ENCODE data around the gene PRSS57. TPM values are rescaled to one million over a fixed set of nuclear protein-coding genes. Genes with fewer than 3 reads are reported as not detected.
"Not testable (repeated sequence)": the region's sequence is repeated elsewhere in the genome, so short reads cannot be mapped to it uniquely, and the experiment has no call there.

Gene PRSS57
- total and polyA plus RNA-seq, 5 donors = not detected

- Histone ChIP-seq H3K9me3 (ENCODE audit: control insufficient read depth, low read length) (no peaks in the 10 kb centered on the region), H3K4me3 (ENCODE audit: low read length) (peak within 1 kb of the TSS; percentile 100), H3K27me3 (ENCODE audit: control insufficient read depth, insufficient read depth) (no peaks in the 10 kb centered on the region), H3K4me1 (ENCODE audit: control insufficient read depth, insufficient read depth, low read length) (peaks cover 2% of the 10 kb centered on the region), H3K27ac (ENCODE audit: low read length) (peak within 1 kb of the TSS; percentile 82)
- ATAC-seq (peak; percentile 9 to 19), DNase-seq (peak; percentile 59 to 84 (median 83))
- intact Hi-C loops (cut with DNase I) = no loop called here
- WGBS = 6% methylated on average over 77 of the region's 93 CpGs
These were observed 13.2 kb upstream of the PRSS57 start, which contains the start of gene PALM for GRCh38 chr19:708154-709143. Gene PALM (plus strand): TSS chr19:708935. CDS start chr19:709147, 212 bp downstream.

DNA sequence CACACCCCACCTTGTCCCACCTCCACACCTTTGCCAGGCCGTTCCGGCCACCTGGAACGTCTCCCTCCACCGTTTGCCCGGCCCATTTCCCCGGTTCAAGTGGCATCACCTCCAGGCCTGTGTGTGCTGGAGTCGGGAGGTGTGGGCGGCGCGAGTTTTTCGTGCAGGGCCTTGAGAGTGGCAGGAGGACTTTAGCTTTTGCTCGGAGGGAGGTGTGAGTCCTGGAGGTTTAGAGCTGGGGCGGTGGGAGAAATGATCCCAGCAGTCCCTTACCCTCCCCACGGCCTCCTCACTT lies 9.1 kb upstream of the PRSS57 start:
- H3K27me3 ChIP-seq (ENCODE audit: control insufficient read depth, insufficient read depth) = no peaks in the 10 kb centered on the region
- DNase-seq (no peak), ATAC-seq (no peak)
- H3K4me3 ChIP-seq (ENCODE audit: low read length) = no peak overlapping the region
- peaks cover 2% of the 10 kb centered on the region for H3K4me1 ChIP-seq (ENCODE audit: control insufficient read depth, insufficient read depth, low read length)
- H3K27ac ChIP-seq (ENCODE audit: low read length) = no peak overlapping the region
- WGBS = 32% methylated on average over 14 of the region's 14 CpGs
- no peaks in the 10 kb centered on the region for H3K9me3 ChIP-seq (ENCODE audit: control insufficient read depth, low read length)
- intact Hi-C loops (cut with DNase I) = no loop called here

DNA sequence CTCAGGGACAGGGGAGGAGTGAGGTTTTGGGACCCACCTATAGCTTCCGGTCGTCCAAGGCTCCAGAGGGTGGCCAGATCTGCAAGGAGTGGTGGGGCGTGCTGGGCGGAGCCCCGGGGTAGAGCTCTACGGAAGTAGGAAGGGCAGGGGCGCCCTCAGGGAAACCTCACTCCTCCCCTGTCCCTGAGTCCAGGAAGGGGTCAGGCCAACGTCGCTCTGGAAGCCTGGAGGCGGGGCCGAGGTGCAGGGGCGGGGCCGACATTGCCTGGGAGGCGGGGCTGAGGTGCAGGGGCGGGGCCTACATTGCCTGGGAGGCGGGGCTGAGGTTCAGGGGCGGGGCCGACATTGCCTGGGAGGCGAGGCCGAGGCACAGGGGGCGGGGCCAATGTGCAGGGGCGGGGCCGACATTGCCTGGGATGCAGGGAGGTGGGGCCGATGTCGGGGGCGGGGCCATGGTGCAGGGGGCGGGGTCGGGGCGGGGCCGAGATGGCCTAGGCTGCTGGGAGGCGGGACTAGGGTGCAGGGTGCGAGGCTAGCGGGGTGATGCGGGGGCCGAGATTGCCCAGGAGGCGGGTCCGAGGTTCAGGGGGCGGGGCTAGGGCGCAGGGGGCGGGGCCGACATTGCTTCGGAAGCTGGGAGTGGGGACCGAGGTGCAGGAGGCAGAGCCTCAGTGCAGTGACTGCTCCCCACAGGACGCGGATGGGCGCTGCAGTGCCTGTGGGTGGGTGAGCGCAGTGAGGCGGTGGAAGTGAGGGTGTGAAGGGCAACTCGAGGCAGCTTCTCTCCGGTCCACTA lies 8.6 kb upstream of the PRSS57 start:
- DNase-seq (peak; percentile 91 to 97 (median 95)), ATAC-seq (peak; percentile 91 to 92)
- Histone ChIP-seq H3K27ac (ENCODE audit: low read length) (peak overlapping the region; percentile 8), H3K4me1 (ENCODE audit: control insufficient read depth, insufficient read depth, low read length) (peaks cover 2% of the 10 kb centered on the region), H3K27me3 (ENCODE audit: control insufficient read depth, insufficient read depth) (no peaks in the 10 kb centered on the region), H3K4me3 (ENCODE audit: low read length) (peak overlapping the region; percentile 19), H3K9me3 (ENCODE audit: control insufficient read depth, low read length) (no peaks in the 10 kb centered on the region)
- WGBS = 5% methylated on average over 50 of the region's 50 CpGs
- intact Hi-C loops (cut with DNase I) = no loop called here

GRCh38 chr19:703329-703650 lies 8.0 kb upstream of the PRSS57 start:
- 42% methylated on average over 4 of the region's 4 CpGs for WGBS
- intact Hi-C loops (cut with DNase I) = no loop called here
- Histone ChIP-seq H3K4me3 (ENCODE audit: low read length) (peak overlapping the region; percentile 19), H3K9me3 (ENCODE audit: control insufficient read depth, low read length) (no peaks in the 10 kb centered on the region), H3K27me3 (ENCODE audit: control insufficient read depth, insufficient read depth) (no peaks in the 10 kb centered on the region), H3K4me1 (ENCODE audit: control insufficient read depth, insufficient read depth, low read length) (peaks cover 2% of the 10 kb centered on the region), H3K27ac (ENCODE audit: low read length) (peak overlapping the region; percentile 8)
- ATAC-seq (no peak), DNase-seq (no peak)

DNA sequence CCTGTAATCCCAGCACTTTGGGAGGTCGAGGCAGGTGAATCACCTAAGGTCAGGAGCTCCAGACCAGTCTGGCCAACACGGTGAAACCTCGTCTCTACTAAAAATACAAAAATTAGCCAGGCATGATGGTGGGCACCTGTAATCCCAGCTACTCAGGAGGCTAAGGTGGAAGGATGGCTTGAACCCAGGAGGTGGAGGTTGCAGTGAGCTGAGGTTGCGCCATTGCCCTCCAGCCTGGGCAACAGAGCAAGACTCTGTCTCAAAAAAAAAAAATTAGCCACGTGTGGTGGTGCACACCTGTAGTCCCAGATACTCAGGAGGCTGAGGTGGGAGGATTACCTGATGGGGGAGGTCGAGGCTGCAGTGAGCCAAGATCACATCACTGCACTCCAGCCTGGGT lies 7.6 kb upstream of the PRSS57 start:
- DNase-seq; H3K4me3 ChIP-seq (ENCODE audit: low read length); H3K4me1 ChIP-seq (ENCODE audit: control insufficient read depth, insufficient read depth, low read length); H3K27me3 ChIP-seq (ENCODE audit: control insufficient read depth, insufficient read depth); ATAC-seq; H3K9me3 ChIP-seq (ENCODE audit: control insufficient read depth, low read length); H3K27ac ChIP-seq (ENCODE audit: low read length); intact Hi-C loops (cut with DNase I): not testable (repeated sequence)
- WGBS = 74% methylated on average over 6 of the region's 6 CpGs

GRCh38 chr19:699885-700284 lies 4.6 kb upstream of the PRSS57 start:
- WGBS = 78% methylated on average over 12 of the region's 14 CpGs

GRCh38 chr19:698529-698928 lies 3.3 kb upstream of the PRSS57 start:
- H3K4me1 ChIP-seq (ENCODE audit: control insufficient read depth, insufficient read depth, low read length); ATAC-seq; H3K27me3 ChIP-seq (ENCODE audit: control insufficient read depth, insufficient read depth); intact Hi-C loops (cut with DNase I); H3K9me3 ChIP-seq (ENCODE audit: control insufficient read depth, low read length); H3K4me3 ChIP-seq (ENCODE audit: low read length); DNase-seq; H3K27ac ChIP-seq (ENCODE audit: low read length): not testable (repeated sequence)
- 91% methylated on average over 15 of the region's 15 CpGs for WGBS

More at GRCh38 chr19:699885-700284, 4.6 kb upstream of the PRSS57 start:
- ATAC-seq; H3K27ac ChIP-seq (ENCODE audit: low read length); intact Hi-C loops (cut with DNase I); H3K9me3 ChIP-seq (ENCODE audit: control insufficient read depth, low read length); H3K4me3 ChIP-seq (ENCODE audit: low read length); H3K4me1 ChIP-seq (ENCODE audit: control insufficient read depth, insufficient read depth, low read length); H3K27me3 ChIP-seq (ENCODE audit: control insufficient read depth, insufficient read depth): not testable (repeated sequence)
- DNase-seq = peak in 1 of 3 donors; percentile 43

DNA sequence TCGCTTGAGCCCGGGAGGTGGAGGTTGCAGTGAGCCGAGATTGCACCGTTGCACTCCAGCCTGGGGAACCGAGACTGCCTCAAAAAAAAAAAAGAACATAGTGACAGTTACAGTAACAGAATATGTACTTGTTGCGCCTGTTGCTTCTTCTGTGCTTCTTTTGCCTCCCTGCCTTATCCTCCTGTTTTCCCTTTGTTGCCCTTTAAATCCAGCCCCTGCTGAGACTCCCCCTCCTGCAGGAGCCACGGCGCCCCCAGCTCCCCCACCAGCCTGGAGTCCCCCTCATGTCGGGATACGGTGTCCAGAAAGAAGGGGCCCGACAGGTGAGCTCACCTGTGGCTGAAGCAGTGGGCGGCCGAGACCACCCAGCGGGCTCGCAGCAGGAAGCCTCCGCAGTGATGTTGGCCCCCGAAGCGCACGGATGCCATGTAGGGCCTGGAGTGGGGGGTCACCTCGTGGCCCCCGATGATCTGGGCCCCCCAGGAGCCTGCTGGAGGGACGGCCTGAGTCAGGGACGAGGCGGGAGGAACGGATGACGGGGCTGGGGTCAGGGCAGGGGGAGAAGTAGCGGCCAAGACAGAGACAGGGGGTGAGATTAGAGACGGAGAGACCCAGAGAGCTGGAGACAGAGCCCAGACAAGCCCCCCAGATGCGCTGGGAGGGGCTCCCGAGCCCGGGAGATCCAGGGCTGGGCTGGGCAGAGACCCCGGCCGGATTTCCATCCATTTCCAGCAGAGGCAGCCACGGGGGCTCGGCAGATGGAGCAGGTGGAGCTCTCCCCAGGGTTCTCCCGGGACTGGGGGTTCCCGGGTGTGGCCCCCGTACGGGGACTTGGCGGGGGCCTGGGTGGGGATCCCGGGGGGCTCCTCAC lies 536 bp downstream of the PRSS57 start:
- Histone ChIP-seq H3K27ac (ENCODE audit: low read length) (no peak overlapping the region), H3K4me3 (ENCODE audit: low read length) (no peak overlapping the region), H3K4me1 (ENCODE audit: control insufficient read depth, insufficient read depth, low read length) (no peaks in the 10 kb centered on the region), H3K27me3 (ENCODE audit: control insufficient read depth, insufficient read depth) (no peaks in the 10 kb centered on the region), H3K9me3 (ENCODE audit: control insufficient read depth, low read length) (no peaks in the 10 kb centered on the region)
- WGBS = 41% methylated on average over 41 of the region's 41 CpGs
- DNase-seq (peak in 2 of 3 donors; percentile 38 to 42), ATAC-seq (peak in 1 of 2 donors; percentile 17)
- intact Hi-C loops (cut with DNase I) = no loop called here

DNA sequence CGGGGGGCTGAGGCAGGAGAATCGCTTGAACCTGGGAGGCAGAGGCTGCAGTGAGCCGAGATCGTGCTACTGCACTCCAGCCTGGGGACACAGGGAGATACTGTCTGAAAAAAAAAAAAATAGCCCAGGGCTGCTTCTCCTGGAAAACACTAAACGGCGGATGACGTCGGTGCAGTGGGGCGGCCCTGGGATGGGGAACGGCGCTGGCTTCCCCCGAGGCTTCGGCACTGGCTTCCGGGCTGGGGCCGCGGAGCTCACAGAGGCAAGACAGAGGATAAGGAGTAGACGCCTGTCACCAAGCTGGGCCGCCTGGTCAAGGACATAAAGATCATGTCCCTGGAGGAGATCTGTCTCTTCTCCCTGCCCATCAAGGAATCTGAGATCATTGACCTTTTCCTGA lies 5.0 kb downstream of the PRSS57 start:
- H3K27ac ChIP-seq (ENCODE audit: low read length) = no peak overlapping the region
- H3K9me3 ChIP-seq (ENCODE audit: control insufficient read depth, low read length) = no peaks in the 10 kb centered on the region
- 50% methylated on average over 18 of the region's 18 CpGs for WGBS
- H3K4me3 ChIP-seq (ENCODE audit: low read length) = no peak overlapping the region
- peak; percentile 58 to 64 for ATAC-seq
- intact Hi-C loops (cut with DNase I) = no loop called here
- H3K27me3 ChIP-seq (ENCODE audit: control insufficient read depth, insufficient read depth) = no peaks in the 10 kb centered on the region
- peak; percentile 74 to 89 (median 86) for DNase-seq
- no peaks in the 10 kb centered on the region for H3K4me1 ChIP-seq (ENCODE audit: control insufficient read depth, insufficient read depth, low read length)

- Histone ChIP-seq H3K27me3 (ENCODE audit: control insufficient read depth, insufficient read depth) (no peaks in the 10 kb centered on the region), H3K4me1 (ENCODE audit: control insufficient read depth, insufficient read depth, low read length) (no peaks in the 10 kb centered on the region), H3K27ac (ENCODE audit: low read length) (no peak overlapping the region), H3K4me3 (ENCODE audit: low read length) (no peak overlapping the region), H3K9me3 (ENCODE audit: control insufficient read depth, low read length) (no peaks in the 10 kb centered on the region)
- ATAC-seq = no peak
- DNase-seq = no peak
- intact Hi-C loops (cut with DNase I) = no loop called here
- WGBS = 86% methylated on average over 17 of the region's 17 CpGs
These were observed 6.3 kb downstream of the PRSS57 start for GRCh38 chr19:688992-689391.
